ENCODE data around the gene KMT2E.
"Not testable (repeated sequence)": the region's sequence is repeated elsewhere in the genome, so short reads cannot be mapped to it uniquely, and the experiment has no call there.

KMT2E gene

DNA sequence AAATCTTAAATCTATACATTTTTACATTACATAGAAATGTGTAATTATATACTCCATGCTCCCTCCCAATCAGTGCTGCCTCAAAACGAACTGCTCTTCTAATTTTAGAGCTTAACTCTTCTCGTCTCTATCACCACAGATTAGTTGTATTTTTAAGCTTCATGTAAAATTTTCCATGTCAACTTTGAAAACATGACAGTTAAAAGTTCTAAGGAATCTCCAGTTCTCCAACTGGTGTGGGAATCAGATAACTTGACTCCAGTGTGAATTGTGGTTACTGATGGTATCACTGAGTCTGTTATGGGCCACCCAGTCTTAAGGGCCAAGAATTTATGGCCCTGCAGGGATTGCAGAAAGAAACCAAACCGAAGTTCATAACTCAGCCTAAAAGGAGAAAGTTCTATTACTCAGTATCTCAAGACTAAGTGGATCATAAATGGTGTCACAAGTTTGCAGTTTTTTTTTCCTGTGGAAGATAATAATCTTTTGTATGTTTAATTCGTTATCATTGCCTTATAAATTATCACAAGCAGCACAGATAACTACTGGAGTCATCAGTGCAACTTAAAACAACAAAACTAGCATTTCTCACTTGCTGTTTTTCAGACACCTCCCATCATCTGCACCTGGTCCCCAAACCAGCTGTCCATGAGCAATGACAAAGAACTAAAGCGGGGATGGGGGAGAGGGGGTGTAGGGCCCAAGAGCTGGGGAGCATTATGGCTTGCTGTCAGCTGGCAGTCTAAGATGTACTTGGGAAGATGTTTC lies 31.5 kb upstream of the KMT2E start:
- no peak for DNase-seq (ENCODE audit: low spot score)

DNA sequence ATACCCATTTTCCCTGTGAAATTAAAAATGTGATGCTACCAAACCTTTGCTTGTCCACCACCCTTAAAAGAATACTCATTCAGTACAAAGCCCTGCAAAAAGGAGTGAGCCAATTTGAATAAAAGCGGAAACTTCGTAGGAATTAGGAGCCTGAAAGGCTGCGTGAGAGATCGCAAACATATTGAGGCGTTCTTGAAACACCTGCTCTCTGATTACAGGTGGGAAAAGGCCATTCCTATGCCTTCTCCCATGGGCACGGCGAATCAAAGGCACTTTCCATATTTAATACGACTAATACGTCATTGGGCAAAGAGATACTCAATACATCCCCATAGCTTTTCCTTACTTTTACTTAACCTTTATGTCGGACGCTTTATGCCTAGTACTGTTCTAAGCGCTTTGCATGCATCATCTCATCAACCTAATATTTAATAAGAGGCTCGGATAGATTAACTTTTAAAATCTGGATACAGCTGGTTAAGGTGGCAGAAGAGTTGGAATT lies 30.9 kb upstream of the KMT2E start:
- no peak for DNase-seq (ENCODE audit: low spot score)

DNA sequence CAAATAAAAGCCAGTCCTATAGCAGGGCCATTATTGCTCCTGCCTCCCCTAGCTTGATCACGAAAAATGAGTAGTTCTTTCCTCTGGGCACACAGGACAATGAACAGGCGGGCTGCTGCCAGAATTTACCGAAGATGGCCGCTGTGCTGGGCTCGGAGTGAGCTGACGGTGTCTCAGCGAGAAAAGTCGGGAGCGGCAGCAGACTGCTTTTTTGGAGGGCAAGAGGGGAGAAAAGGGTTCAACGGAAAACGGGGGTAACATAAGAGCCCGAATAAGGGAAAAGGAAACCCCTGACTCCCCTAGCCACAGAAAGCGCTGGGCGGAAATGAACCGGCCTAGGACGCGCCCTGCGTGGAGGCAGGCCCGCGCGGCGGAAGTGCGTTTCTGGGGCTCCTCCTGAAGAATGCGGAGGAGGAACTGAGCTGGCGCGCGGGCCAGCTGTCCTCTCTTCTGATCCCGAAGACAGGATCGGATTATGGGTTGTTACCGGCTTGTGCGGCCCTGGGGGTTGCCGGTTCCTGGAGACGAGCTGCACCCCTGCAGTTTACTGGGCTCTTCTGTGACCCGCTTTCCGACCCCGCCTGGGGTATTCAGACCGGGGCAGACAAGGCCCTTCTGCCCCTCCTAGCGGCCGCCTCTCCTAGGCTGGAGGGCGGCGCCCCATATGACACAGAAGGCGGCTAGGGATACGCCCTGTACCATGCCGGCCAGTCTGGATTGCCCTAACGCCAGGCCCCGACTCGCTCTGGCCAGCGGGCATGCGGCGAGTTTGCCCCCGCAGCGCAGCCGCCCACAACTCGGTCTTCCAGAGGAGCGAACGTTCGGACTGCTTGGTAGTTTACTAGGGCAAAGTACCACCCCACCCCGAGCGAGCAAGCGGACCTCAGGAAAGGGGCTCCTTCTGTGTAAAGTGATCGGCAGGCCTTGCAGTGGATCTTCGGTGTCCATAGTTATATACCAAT lies 30.1 kb upstream of the KMT2E start:
- peak; percentile 84 for DNase-seq (ENCODE audit: low spot score)

DNA sequence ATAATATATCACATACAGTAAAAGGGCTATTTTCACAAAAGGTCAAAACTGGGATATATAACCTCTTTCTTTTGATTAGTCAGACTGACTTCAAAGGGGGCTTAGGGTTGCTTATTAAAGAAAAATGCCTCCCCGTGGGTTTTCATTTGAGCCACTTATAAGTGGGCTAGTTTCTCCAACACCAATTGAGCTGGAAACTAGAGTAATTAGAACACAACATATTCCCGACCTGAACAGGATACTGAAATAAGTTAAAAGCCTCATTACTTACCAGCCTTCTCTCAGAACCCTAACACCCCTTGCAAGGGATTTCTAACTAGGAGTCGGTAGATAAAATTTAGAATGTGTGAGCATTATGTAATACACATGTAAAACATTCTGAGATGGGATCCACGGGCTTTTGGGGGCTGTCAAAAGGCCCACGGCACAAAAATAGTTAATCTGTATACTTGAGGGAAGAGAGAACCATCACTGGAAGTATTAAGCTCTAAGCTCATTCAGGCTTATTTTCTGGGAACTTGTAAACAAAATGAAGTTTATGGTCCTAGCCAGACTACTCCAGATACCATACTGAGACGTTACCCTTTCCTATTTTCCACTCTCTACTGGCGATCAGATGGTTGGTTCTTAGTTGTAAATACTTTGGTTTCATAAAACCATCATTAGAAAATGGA lies 29.3 kb upstream of the KMT2E start:
- no peak for DNase-seq (ENCODE audit: low spot score)

DNA sequence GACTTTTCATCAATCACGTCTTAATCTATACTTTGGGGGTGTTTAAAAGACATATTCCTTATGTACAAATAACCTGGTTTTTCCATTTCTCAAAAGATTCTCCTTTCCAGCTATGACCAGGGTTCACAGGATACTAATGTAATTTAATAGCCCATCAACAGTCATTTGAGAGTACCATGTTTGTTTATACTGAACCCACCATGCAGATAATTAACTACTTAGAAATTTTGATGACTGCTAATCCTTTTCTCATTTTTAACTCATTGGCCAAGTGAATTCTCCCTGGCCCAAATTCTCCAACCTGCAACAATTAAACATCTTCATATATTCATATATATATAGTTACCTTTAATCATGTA lies 28.8 kb upstream of the KMT2E start:
- no peak for DNase-seq (ENCODE audit: low spot score)

DNA sequence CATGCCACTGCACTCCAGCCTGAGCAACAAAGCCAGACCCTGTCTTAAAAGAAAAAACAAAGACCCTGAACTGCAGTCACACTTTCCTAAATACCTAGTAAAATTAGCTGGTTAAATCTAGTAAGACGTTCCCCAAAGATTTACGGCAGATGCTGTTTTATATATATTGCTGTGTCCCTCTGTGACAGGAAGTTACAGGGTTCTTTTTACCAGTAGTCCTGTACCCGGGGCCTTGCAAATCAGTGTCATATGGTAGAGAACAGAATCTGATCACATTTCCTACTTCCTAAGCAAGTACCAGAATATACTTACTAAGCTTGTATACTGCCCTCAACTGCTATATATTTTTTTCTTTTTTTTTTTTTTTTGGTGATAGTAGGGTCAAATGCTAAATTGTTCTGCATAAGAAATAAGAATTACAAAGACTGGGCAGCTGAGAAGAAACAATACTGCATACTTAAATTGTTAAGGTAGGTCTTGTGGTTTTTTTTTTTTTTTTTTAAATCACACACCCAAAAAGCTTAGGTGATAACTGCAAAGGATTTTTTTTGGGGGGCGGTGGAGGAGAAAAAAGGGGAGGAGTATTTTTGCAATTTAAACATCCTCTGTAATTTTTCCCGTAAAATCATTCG lies 27.3 kb upstream of the KMT2E start:
- DNase-seq (ENCODE audit: low spot score), result no peak

DNA sequence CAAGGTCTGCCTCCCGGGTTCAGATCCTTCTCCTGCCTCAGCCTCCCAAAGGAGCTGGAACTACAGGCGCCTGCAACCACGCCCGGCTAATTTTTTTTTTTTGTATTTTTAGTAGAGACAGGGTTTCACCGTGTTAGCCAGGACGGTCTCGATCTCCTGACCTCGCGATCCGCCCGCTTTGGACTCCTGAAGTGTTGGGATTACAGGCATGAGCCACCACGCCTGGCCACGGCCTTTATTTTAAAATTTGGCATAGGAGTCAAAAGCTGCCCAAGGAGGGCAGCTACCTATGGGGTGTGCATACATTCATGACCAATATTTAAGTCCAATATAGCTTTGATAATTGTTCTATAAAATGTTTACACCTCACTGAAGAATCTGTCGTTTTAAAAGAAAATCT lies 26.6 kb upstream of the KMT2E start:
- not testable (repeated sequence) for DNase-seq (ENCODE audit: low spot score)

DNA sequence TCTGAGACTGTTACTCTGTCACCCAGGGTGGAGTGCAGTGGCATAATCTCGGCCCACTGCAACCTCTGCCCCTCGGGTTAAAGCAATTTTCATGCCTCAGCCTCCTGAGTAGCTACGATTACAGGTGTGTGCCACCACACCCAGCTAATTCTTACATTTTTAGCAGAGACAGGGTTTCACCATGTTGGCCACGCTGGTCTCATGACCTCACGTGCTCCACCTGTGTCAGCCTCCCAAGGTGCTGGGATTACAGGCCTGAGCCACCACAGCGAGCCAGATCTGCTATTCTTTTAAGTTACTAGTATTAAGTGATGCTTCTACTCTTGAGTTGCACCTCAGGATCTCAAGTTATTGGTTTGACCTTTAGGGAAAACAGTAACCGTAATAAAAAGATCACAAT lies 23.0 kb upstream of the KMT2E start:
- no peak for DNase-seq (ENCODE audit: low spot score)

DNA sequence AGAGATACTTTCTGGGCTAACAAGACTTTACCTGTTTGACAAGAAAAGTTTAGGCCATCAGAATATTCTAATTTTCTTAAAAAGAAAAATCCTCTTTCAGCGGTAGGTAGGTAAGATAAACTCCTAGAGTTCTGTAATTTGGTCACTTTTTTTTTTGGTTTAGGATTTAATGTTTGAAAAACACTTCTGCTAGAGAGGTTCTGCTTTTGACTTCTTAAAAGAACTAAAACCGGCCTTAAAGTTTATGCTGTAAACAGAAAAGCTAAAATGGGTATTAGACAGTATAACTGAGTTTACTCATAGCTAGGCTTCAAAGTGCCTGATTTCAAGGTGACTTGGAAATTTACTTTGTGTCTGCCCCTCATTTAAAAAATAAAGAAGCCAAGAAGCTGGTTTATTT lies 21.7 kb upstream of the KMT2E start:
- no peak for DNase-seq (ENCODE audit: low spot score)

DNA sequence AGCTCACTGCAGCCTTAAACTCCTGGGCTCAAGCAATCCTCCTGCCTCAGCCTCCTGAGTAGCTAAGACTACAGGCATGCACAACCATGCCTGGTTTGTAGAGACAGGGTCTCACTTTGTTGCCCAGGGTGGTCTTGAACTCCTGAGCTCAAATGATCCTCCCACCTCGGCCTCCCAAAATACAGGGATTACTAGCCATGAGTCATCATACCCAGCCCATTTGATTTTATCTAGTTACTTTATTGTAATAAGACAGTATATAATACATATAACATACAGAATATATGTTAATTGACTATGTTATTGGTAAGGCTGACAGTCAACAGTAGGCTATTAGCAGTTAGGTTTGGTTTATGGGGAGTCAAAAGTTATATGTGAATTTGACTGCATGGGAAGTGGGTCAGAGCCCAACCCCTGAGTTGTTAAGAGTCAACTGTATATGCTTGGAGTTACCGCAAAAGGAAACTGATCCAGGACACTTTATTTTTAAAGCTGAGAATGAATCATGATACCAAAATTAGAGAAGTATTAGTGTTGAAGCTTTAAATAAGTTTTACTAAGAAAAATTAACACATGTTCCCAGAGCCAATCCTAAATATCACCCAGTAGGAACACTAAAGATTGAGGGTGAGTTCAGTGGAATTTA lies 20.7 kb upstream of the KMT2E start:
- DNase-seq (ENCODE audit: low spot score), result no peak

DNA sequence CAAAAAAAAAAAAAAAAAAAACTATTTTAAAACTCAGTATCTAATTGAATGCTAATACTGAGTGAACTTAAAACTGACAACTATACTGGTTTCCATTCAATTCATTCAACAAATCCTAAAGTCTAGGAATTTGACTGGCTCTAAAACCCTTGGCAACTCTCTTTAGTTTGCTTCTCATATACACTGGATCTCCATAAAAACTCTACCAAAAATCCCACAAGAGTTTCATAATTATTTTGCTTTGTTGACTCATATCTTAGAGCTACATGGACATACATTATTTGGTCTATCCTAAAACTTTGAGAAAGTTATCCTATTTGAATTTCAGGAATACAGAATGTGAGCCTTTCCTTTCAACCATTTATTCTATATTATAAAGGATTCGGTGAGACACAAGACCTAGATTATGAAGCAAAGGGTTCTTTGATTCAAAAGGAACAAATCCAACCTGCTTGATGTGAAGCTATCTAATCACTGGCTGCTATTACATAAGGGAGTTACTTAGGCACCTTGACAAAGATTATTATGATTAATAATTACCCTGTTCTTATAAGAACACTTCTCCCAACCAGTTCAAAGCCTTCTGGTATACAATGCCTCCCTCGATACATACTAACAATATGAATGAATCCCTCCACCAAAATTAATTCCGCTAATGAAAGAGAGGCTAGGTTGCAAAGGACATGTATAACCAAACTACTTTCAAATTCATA lies 15.8 kb upstream of the KMT2E start:
- DNase-seq (ENCODE audit: low spot score), result no peak

DNA sequence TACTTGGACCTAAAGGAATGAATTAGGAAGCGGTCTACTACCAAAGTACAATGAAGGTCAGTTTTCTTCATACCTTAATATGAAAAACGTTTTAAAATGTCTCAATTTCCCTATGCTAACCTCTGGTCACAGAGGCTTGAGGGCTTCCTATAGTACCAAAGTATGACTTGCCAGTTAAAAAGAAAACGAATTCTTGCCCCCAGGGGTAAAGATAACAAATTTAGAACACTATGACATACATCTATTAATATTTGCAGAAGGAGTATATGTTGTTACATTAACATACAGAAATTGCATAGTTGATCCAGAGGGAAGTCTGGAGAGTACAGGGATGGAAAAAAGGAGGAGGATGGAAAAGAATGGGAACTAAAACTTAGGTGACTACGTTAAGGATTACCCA lies 13.8 kb upstream of the KMT2E start:
- no peak for DNase-seq (ENCODE audit: low spot score)

DNA sequence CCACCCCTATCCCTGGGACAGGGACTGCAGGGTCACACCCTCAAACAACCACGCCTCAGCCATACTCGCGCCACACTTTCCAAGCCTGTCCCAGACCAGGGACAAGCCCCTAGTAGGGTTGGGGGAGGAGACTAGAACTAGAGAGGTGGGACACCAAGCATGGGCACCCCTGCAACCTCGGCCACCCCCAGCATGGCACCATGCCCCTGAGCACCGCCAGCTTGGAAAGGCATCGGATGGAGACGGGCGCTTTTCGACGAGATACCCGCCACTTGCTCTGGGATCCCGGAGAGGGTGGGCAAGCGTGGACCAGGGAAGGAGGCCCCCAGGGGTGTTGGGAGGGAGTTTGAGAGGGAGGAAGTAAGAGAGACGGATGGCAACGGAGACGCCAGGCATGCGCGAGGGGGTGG lies 13.1 kb upstream of the KMT2E start:
- DNase-seq (ENCODE audit: low spot score), result no peak

DNA sequence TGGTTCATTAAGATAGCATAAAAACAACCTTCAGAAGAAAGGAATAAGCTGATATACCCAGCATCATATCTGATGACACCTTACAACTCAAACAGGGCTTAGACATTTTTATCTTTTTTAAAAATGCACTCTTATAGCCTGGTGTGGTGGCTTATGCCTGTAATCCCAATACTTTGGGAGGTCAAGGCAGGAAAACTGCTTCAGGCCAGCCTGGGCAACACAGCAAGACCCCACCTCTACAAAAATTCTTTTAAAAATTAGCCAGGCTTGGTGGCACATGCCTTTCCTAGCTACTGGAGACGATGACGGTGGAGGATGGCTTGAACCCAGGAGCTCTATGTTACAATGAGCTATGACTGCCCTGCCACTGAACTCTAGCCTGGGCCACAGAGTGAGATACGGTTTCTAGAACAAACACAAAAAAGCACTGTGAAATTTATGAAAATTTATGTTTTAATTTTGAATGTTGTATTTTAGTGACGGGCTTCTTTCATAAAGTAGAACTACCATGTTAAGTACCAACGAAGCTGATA lies 12.3 kb upstream of the KMT2E start:
- no peak for DNase-seq (ENCODE audit: low spot score)

DNA sequence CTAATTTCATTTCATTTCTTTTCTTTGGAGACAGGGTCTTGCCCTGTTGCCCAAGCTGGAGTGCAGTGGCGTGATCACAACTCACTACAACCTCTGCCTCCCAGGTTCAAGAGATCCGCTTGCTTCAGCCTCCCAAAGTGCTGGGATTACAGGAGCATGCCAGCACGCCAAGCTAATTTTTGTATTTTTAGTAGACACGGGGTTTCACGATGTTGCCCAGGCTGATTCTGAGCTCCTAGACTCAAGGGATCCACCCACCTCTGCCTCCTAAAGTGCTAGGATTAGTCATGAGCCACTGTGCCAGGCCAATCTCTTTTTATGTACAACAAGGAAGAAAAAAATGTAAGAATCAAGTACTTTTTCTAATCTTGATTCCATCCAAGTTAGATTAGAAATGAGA lies 10.7 kb upstream of the KMT2E start:
- DNase-seq (ENCODE audit: low spot score), result peak; percentile 42

DNA sequence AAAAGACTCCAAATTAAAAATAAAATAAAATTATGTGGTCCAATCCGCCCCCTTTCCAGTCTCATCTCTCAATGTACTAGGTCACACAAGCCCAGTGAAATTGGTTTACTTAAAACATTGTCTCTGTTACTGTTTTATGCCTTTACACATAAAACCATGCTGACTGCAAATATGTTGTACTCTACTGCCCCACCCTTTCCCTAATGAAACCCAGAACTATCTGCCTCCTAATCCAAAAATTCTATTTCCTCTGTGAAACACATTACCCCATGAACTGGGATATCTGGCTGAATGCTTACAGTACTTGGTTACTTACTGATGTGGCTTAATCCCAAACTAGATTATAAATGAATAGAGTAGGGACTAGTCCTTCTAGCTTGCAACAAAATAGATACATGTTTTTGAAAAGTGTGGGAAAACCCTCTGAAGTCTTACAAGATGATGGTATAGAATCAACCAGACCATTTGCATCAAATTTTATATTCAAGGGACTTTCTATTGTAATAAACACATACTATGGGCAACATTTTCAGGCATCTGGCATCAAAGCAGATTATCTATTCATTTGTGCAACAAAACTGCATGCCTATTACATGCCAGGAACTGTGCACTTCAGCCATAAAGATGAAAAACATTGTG lies 10.0 kb upstream of the KMT2E start:
- no peak for DNase-seq (ENCODE audit: low spot score)

DNA sequence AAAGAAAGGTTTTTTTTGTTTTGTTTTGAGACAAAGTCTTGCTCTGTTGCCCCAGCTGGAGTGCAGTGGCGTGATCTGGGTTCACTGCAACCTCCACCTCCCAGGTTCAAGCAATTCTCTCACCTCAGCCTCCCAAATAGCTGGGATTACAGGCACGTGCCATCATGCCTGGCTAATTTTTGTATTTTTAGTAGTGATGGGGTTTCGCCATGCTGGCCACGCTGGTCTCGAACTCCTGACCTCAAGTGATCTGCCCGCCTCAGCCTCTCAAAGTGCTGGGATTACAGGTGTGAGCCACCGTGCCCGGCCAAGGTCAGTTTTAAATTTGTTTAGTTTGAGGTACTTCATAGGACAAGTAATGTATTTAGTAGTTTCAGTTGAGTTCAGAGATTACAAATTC lies 9.0 kb upstream of the KMT2E start:
- DNase-seq (ENCODE audit: low spot score), result not testable (repeated sequence)

DNA sequence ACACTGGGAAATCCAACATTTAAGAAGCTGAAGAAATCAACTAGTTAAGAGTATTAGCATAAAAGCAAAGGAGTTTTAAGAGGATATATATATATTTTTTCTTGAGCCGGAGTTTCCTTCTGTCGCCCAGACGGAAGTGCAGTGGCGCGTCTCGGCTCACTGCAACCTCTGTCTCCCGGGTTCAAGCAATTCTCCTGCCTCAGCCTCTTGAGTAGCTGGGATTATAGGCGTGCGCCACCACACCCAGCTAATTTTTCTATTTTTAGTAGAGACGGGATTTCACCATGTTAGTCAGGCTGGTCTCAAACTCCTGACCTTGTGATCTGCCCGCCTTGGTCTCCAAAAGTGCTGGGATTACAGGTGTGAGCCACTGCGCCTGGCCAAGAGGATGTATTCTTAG lies 8.5 kb upstream of the KMT2E start:
- not testable (repeated sequence) for DNase-seq (ENCODE audit: low spot score)

DNA sequence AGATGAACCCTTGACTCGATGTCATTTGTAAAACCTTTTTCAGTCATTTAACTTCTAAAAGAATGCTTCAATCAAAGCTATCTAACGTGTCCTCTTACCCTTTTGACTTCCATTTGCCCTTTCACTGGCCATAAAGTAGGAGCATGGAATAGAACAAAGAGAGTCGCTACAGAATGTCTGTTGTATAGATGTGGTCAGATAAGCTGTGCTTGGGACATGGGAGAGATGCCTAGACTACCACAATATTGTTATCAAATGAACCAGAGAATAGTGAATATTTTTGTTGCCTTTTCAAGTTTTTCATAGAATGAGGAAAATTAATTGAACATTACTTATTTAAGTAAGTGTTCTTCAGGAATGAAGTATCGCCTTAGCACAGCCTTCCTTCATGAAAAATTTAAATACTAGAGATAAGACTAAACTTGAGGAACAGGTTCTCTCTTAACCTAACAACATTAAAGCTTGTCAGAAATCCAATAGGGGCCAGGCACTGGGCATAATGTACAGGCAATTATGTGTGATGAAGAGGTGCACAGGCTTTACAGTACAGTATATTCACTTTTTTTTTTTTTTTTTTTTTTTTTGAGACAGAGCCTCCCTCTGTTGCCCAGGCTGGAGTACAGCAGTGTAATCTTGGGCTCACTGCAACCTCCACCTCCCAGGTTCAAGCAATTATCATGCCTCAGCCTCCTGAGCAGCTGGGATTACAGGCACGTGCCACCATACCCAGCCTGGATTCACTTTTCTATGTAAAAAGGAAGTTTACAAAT lies 7.5 kb upstream of the KMT2E start:
- DNase-seq (ENCODE audit: low spot score), result peak; percentile 33

All from hematopoietic multipotent progenitor cell treated with erythropoietin and hydrocortisone succinate and interleukin-3 and kit ligand, for 15 days (in vitro differentiated cells).